ENCODE results near the gene DRAXIN.

DRAXIN gene

DNA sequence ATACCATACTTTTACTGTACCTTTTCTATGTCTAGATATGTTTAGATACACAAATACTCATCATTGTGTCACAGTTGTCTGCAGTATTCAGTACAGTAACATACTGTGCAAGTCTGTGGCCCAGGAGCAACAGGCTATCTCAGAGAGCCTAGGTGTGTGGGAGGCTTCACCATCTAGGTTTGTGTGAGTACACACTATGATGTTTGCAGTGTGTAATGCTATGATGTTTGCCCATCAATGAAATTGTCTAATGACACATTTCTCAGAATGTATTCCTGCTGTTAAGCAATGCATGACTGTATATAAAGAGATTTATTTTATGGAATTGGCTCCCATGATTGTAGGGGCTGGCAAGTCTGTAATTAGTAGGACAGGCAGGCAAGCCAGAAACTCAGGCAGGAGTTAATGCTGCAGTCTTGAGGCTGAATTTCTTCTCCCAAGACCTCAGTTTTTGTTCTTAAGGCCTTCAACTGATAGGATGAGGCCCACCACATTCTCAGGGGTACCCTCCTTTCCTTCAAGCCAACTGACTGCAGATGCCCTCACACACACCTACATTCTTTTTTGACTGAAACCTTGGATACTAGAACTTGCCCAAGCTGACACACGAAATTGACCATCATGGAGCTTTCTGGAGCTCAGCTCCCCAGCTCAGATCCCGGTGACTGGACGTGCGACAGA lies 36.8 kb downstream of the DRAXIN start:
- no peak overlapping the region for H3K4me3 ChIP-seq (replicated peaks; ENCODE audit: insufficient read depth, low read length)
- no peaks in the 10 kb centered on the region for H3K27me3 ChIP-seq (ENCODE audit: insufficient read depth, poor library complexity, severe bottlenecking)
- DNase-seq (ENCODE audit: low read depth in 1 of 2, low spot score in 1 of 2), result no peak
- TF ChIP-seq GABPA (IDR thresholded peaks at IDR 0.05; ENCODE audit: low read depth) (no peak), POLR2AphosphoS5 (IDR thresholded peaks at IDR 0.05; ENCODE audit: low read depth) (no peak), SPI1 (IDR thresholded peaks at IDR 0.05; ENCODE audit: borderline replicate concordance, low read depth) (no peak)
- TF ChIP-seq, protein P1, sequence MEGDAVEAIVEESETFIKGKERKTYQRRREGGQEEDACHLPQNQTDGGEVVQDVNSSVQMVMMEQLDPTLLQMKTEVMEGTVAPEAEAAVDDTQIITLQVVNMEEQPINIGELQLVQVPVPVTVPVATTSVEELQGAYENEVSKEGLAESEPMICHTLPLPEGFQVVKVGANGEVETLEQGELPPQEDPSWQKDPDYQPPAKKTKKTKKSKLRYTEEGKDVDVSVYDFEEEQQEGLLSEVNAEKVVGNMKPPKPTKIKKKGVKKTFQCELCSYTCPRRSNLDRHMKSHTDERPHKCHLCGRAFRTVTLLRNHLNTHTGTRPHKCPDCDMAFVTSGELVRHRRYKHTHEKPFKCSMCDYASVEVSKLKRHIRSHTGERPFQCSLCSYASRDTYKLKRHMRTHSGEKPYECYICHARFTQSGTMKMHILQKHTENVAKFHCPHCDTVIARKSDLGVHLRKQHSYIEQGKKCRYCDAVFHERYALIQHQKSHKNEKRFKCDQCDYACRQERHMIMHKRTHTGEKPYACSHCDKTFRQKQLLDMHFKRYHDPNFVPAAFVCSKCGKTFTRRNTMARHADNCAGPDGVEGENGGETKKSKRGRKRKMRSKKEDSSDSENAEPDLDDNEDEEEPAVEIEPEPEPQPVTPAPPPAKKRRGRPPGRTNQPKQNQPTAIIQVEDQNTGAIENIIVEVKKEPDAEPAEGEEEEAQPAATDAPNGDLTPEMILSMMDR (IDR thresholded peaks at IDR 0.05; ENCODE audit: insufficient read depth, low read length), result no peak
- TF ChIP-seq, protein P2, sequence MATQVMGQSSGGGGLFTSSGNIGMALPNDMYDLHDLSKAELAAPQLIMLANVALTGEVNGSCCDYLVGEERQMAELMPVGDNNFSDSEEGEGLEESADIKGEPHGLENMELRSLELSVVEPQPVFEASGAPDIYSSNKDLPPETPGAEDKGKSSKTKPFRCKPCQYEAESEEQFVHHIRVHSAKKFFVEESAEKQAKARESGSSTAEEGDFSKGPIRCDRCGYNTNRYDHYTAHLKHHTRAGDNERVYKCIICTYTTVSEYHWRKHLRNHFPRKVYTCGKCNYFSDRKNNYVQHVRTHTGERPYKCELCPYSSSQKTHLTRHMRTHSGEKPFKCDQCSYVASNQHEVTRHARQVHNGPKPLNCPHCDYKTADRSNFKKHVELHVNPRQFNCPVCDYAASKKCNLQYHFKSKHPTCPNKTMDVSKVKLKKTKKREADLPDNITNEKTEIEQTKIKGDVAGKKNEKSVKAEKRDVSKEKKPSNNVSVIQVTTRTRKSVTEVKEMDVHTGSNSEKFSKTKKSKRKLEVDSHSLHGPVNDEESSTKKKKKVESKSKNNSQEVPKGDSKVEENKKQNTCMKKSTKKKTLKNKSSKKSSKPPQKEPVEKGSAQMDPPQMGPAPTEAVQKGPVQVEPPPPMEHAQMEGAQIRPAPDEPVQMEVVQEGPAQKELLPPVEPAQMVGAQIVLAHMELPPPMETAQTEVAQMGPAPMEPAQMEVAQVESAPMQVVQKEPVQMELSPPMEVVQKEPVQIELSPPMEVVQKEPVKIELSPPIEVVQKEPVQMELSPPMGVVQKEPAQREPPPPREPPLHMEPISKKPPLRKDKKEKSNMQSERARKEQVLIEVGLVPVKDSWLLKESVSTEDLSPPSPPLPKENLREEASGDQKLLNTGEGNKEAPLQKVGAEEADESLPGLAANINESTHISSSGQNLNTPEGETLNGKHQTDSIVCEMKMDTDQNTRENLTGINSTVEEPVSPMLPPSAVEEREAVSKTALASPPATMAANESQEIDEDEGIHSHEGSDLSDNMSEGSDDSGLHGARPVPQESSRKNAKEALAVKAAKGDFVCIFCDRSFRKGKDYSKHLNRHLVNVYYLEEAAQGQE (IDR thresholded peaks at IDR 0.05; ENCODE audit: insufficient replicate concordance, low read depth), result no peak
- peak overlapping the region; percentile 84; the same call in 1 of the 2 replicates for H3K27ac ChIP-seq (replicated peaks)

DNA sequence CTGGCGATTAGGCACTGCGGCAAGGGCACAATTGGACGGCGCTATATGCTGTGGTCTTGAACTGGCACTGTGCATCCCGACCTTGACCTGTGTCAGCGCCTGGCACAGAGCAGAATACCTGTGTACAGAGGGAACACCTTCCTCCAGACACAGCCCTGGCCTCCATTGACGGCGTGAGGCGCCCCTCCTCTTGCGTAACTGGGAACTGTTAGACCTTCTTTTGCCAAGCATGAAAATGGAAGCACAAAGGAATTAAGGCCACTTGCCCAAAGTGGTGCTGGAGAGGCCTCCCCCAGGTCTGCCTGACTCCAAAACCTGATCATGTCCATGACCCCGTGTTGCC lies 37.6 kb downstream of the DRAXIN start:
- Histone ChIP-seq H3K4me3 (replicated peaks; ENCODE audit: insufficient read depth, low read length) (no peak overlapping the region), H3K27me3 (ENCODE audit: insufficient read depth, poor library complexity, severe bottlenecking) (no peaks in the 10 kb centered on the region), H3K27ac (replicated peaks) (peak overlapping the region; percentile 84)
- TF ChIP-seq SPI1 (IDR thresholded peaks at IDR 0.05; ENCODE audit: borderline replicate concordance, low read depth) (no peak), POLR2AphosphoS5 (IDR thresholded peaks at IDR 0.05; ENCODE audit: low read depth) (no peak)
- TF ChIP-seq, protein P2 (IDR thresholded peaks at IDR 0.05; ENCODE audit: insufficient replicate concordance, low read depth), result no peak
- TF ChIP-seq, protein P1 (IDR thresholded peaks at IDR 0.05; ENCODE audit: insufficient read depth, low read length), result no peak
- peak in 1 of 2 experiments; percentile 31 for DNase-seq (ENCODE audit: low read depth in 1 of 2, low spot score in 1 of 2)

DNA sequence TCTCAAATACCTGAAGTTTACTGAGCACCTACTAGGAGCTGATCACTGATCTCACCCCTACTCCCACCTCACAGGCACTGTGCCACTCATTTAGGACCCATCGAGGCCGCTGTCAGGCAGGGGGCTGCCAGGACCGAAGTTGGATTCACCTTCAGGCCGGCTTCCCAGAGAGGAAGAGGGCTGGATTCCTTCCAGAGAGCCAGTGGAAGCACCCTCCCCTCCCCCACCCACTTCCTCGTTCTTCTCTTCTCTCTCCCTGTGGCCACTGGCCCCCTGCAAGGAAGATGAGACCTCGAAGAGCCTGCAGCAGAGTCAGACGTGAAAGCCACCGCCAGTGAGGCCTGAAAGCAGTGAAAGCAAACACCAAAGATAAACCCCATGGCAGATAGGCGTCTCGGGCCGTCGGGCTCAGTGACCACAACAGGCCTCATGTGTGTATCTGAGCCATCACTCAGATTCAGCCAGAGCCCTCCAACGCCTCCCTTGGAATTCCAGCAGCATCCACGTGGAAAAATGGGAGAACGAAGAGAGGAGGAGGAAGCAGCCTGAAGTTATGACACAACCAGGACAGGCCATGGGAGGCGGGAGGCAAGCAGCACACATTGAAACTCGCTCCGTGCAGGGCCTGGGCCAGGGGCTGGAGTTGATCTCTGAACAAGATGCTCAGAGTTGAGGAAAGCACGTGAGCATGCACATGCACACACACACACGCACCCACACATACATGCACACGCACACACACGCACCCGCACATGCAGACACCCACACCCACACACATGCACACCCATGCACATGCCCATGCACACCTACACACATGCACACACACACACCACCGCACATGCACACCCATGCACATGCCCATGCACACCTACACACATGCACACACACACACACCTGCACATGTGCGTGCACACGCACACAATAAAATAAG lies 38.3 kb downstream of the DRAXIN start:
- TF ChIP-seq, protein P2 (IDR thresholded peaks at IDR 0.05; ENCODE audit: insufficient replicate concordance, low read depth), result no peak
- H3K4me3 ChIP-seq (replicated peaks; ENCODE audit: insufficient read depth, low read length), result no peak overlapping the region
- no peaks in the 10 kb centered on the region for H3K27me3 ChIP-seq (ENCODE audit: insufficient read depth, poor library complexity, severe bottlenecking)
- H3K27ac ChIP-seq (replicated peaks), result peak overlapping the region; percentile 84
- peak; percentile 65 to 82 for DNase-seq (ENCODE audit: low read depth in 1 of 2, low spot score in 1 of 2)
